GM21723 (cell line): Measurements from ENCODE around the gene KIF16B.
"Not testable (repeated sequence)": the region's sequence is repeated elsewhere in the genome, so short reads cannot be mapped to it uniquely, and the experiment has no call there.

Experiments
- ATAC-seq: cut with Tn5 transposase; IDR thresholded peaks from one replicate; pipeline ENCODE4 v1.9.1; 2021; ENCODE audit warnings: mild to moderate bottlenecking, moderate library complexity; ENCODE audit not compliant: unreplicated experiment

Gene KIF16B

GRCh38 chr20:16526433-16527380 is 46.5 kb downstream of the KIF16B start:
- no peak for ATAC-seq

DNA sequence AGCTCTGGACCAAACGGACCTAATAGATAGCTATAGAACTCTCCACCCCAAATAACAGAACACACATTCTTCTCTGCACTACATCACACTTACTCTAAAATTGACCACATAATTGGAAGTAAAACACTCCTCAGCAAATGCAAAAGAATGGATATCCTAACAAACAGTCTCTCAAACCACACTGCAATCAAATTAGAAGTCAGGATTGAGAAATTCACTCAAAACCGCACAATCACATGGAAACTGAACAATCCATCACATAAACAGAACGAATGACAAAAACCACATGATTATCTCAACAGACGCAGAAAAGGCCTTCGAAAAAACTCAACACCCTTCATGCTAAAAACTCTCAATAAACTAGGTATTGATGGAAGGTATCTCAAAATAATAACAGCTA is 50.6 kb downstream of the KIF16B start:
- not testable (repeated sequence) for ATAC-seq

DNA sequence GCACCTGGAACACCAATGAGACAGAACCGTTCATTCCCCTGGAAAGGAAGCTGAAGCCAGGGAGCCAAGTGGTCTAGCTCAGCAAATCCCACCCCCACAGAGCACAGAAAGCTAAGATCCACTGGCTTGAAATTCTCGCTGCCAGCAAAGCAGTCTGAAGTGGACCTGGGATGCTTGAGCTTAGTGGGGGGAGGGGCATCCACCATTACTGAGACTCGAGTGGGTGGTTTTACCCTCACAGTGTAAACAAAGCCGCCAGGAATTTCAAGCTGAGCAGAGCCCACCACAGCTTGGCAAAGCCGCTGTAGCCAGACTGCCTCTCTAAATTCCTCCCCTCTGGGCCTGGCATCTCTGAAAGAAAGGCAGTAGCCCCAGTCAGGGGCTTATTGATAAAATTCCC is 53.1 kb downstream of the KIF16B start:
- ATAC-seq: no peak

- not testable (repeated sequence) for ATAC-seq
Observed at GRCh38 chr20:16519673-16520072, 53.6 kb downstream of the KIF16B start.

GRCh38 chr20:16518784-16519084 is 54.5 kb downstream of the KIF16B start:
- no peak for ATAC-seq

- no peak for ATAC-seq
Observed at GRCh38 chr20:16517946-16518783, 55.1 kb downstream of the KIF16B start.

DNA sequence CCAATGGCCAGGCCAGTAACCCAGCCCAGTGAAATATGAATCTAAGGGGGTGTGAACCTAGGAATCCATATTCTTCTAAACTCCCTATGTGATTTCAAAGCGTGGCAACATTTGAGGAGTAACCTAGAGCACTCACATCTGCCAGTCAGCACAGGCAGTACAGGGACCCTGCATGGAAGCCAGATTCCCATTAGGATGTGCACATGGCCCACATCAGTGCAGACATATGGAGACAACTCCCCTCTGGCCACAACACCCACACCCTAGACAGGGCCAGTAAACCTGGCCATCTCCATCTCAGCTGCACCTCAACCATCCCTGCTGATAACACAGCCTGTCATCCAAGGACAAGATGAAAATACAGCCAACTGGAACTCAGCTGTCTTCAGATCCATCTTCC is 56.5 kb downstream of the KIF16B start:
- no peak for ATAC-seq

GRCh38 chr20:16515046-16515445 is 58.2 kb downstream of the KIF16B start:
- ATAC-seq: no peak

DNA sequence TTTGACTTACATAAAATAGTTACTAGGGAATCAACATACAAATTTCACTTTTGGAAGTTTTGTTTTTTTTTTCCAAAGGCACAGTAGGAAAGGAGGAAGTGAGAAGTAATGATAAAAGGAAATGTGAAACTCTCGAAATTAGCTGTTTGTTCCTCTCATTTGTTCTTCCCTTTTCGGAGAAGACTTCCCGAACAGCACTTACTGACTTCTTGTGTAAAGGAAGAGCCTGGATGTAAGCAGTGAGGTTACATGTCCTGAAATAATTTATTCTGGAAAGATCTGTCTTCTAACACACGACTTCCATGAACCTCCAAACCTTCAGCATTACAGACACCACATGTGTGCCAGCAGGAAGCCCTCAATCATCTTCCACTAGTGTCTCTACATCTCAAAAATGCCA is 59.1 kb downstream of the KIF16B start:
- no peak for ATAC-seq

- no peak for ATAC-seq
Observed at GRCh38 chr20:16505894-16506293, 67.4 kb downstream of the KIF16B start.

DNA sequence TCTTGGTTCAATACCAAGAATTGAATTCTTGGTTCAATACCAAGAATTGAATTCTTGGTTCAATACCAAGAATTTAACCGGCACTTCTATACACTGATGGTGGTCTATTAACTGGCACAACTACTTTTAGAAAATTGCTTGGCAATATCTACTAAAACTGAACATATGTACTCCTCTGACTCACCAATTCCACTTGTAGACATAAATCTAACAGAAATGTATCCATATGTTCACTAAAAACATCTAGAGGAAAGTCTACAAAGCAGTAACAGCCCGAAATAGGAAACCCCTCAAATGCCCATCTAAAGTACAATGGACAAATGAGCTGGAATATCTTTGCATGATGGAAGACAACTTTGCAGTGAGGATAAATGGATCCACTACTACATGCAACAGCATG is 71.9 kb downstream of the KIF16B start:
- no peak for ATAC-seq

DNA sequence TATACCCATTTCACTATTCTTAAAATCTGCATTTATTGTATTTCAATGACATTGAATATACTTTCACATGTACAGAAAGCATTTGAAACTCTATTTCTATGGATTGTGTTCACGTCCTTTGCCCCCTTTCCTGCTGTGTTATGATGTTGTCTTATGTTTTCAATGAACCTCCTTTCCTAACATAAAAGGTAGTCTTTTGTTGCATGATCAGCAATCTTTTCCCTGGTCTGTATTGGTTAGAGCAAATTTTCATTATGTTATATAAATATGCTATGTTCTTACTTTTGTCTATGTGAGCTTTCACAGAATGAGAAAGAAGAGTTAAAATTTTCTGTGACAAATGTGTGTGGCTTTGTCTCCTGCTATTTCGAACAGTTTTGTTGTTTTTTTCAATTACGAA is 73.1 kb downstream of the KIF16B start:
- no peak for ATAC-seq

DNA sequence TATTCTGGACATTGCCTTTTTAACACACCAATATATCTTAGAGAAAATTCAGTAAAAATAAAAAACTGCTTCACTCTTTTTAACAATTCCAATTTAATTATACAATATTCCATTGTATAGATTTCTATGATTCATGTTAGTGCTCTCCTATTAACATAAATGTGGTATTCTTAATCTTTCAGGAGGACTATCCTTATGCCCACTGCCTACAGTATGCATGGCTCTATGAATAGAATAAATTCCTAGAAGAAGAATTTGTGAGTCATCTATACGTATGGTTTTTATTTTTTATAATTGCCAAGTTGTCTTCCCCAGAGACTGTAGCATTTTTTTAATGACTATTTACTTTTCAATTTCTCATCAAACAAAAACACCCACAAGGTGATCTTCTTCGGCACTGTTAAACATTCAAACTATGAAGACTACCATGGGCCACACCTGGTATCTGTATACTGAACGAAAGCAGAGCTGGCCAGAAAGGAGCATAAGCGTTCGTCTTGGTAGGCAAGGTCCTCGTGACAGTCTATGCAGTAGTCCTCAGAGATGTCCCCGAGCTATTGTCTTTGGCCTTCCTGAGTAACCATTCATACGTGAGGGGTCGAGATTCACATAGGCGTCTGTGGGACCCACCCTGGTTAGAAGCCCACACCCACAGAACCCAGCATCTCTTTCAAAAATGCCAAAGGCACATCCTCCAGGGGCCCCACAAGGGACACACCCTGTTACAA is 74.6 kb downstream of the KIF16B start:
- ATAC-seq: no peak

DNA sequence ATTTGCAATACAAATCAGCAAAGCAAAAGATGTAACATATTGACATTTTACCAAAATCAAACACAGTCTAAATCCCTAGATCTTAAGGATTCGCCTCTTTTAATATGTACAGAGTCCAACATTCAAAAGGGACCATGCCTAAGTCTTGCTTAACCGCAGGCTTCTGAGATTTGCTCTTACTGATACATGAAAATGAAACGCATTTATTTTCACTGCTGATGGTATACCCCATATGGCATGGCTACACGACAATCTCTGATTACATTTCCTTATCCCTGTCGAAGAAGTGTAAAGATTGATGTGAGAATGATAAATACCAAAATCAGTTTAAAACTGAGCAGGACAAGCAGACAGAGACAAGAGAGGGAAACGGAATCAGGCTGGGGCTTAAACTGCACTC is 75.4 kb downstream of the KIF16B start:
- no peak for ATAC-seq

DNA sequence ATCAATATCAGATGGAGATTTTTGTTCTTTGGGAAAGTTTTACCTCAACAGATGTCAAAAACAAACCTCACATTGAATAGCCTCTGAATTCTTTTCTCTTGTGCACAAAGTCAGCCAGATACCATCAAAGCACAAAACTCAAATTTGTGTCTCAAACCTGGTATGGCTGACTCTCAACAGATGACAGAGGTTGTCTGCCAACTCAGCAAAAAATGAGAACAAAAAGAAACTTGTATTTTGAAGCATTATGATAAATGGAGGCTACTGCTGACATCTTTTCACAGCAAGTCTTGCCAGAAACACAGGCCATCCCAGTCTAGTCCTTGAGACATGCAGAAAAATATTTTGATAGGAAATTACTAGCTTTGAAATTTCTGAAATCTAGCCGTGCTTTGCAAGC is 79.8 kb downstream of the KIF16B start:
- ATAC-seq: no peak

GRCh38 chr20:16491294-16491905 is 81.8 kb downstream of the KIF16B start:
- peak; percentile 59 for ATAC-seq

DNA sequence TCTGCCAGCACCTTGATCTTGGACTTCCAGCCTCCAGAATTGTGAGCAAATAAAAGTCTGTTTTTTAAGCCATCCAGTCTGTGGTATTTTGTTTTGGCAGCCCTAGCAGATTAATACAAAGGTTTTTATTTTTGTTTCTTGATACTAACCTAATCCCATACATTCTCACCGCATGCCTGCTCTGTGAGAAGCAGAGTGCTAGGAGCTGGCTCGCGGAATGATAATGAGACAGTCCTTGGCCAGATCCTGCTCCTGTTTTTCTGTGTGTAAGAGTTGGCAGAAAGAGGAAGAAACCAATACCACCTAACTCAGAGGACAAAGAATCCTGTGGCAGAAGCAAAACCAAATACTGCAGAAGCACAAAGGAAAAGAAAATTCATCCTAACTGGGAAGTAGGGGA is 82.6 kb downstream of the KIF16B start:
- ATAC-seq: no peak

DNA sequence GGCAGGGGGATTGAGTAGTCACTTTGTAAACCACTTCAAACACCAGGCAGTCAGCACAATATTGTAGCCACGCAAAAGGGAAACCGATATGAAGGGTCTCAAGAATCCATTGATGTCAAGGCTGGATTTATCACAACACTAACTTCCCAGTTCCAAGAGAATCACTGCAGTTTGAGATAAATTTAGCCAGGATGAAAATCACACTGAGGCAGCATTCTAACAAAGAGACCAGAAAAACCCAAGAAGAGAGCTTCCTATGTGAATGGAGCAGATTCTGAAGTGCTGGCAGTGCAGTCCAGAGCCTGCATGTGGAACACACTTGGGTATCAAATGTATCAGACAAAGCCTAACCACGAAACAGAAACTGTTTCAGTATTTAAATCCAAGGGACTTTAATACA is 84.6 kb downstream of the KIF16B start:
- no peak for ATAC-seq

GRCh38 chr20:16488086-16488485 is 85.2 kb downstream of the KIF16B start:
- ATAC-seq: no peak

- ATAC-seq: no peak
Observed at GRCh38 chr20:16486532-16486931, 86.7 kb downstream of the KIF16B start.

GRCh38 chr20:16485401-16485800 is 87.8 kb downstream of the KIF16B start:
- no peak for ATAC-seq
